Activated CD8-positive, alpha-beta memory T cell treated with anti-CD3 and anti-CD28 coated beads, Interleukin-2, amount 50 U/mL, for 48 hours (primary cell): ENCODE measurements around the gene BCAM.
"Not testable (repeated sequence)": the region's sequence is repeated elsewhere in the genome, so short reads cannot be mapped to it uniquely, and the experiment has no call there.

ENCODE experiments used
- DNase-seq: peaks from one replicate; pipeline ENCODE4 v3.0.0-alpha.2; 2020

The BCAM gene

GRCh38 chr19:44818466-44819031 is 9.6 kb downstream of the BCAM start:
- DNase-seq: no peak

DNA sequence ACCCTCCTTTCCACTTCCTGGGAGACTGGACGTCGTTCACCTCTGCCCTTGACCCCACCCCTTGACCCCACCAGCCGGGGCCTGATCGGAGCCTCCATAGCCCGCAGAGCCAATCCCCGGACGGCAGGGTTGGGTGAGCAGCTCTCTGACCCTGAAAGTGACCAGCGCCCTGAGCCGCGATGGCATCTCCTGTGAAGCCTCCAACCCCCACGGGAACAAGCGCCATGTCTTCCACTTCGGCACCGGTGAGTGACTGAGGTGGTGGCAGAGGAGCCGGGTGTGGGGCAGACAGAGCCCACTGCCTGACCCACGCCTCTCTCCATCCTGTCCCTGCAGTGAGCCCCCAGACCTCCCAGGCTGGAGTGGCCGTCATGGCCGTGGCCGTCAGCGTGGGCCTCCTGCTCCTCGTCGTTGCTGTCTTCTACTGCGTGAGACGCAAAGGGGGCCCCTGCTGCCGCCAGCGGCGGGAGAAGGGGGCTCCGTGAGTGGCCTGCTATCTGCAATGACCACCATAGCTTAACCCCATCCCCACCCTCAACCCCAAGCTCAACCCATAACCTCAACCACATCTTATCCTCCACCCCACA is 10.4 kb downstream of the BCAM start:
- DNase-seq: no peak

- DNase-seq: no peak
Observed at GRCh38 chr19:44820648-44821609, 12.0 kb downstream of the BCAM start.

- DNase-seq: no peak
Observed at GRCh38 chr19:44822177-44822576, 13.3 kb downstream of the BCAM start.

- no peak for DNase-seq
Observed at GRCh38 chr19:44822670-44823372, 13.9 kb downstream of the BCAM start.

- DNase-seq: no peak
Observed at GRCh38 chr19:44823373-44823698, 14.4 kb downstream of the BCAM start.

DNA sequence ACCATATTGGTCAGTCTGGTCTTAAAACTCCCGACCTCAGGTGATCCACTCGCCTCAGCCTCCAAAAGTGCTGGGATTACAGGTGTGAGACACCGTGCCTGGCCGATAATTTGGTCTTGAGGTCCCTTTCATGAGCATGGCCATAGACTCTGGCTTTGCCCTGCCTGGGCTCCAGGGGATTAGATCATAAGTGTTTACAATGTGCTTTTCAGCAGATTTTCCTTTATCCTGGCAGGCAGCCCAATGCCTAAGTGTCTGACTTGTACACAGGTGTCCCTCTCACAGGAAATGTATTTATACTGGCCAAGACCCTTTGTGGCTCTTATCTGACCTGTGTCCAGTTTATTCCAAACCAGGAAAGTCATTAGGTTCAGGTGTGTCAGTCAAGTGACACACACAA is 15.9 kb downstream of the BCAM start:
- DNase-seq: no peak

- DNase-seq: not testable (repeated sequence)
Observed at GRCh38 chr19:44832875-44833274, 24.0 kb downstream of the BCAM start.

DNA sequence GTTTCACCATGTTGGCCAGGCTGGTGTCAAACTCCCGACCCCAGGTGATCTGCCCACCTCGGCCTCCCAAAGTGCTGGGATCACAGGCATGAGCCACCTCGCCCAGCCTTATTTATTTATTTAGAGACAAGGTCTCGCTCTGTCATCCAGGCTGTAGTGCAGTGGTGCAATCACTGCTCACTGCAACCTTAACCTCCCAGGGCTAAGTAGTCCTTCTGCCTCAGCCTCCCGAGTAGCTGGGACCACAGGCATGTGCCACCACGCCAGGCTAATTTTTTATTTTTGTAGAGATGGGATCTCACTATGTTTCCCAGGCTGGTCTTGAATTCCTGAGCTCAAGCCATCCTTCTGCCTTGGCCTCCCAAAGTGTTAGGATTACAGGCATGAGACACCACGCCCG is 25.5 kb downstream of the BCAM start:
- not testable (repeated sequence) for DNase-seq

- DNase-seq: no peak
Observed at GRCh38 chr19:44839276-44839675, 30.4 kb downstream of the BCAM start.

DNA sequence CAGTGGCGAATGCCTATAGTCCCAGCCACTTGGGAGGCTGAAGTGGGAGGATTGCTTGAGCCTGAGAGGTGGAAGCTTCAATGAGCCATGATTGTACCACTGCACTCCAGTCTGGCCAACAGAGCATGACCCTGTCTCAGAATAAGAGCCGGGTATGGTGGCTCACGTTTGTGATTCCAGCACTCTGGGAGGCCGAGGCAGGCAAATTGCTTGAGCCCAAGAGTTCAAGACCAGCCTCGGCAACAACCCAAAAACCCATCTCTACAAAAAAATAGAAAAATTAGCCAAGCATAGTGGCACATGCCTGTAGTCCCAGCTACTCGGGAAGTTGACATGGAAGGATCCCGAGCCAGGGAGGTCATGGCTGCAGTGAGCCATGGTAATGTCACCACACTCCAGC is 31.9 kb downstream of the BCAM start:
- no peak for DNase-seq

DNA sequence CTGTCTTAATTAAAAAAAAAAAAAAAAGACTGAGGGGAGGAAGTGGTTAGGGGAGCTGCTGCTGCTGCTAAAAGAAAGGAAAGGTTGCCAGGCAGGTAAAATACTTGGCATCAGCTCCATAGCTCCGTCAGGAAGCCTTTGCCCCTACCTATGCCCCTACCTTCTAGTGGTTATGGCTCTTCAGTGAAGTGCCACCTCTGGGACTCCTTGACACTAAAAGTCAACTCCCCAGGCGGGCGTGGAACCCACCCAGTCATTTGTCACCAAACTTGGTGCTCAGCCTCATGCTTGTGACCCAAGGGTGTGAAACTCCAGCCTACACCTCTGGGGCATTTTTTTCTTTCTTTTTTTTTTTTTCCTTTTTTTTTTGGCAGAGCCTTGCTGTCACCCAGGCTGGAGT is 32.3 kb downstream of the BCAM start:
- no peak for DNase-seq

DNA sequence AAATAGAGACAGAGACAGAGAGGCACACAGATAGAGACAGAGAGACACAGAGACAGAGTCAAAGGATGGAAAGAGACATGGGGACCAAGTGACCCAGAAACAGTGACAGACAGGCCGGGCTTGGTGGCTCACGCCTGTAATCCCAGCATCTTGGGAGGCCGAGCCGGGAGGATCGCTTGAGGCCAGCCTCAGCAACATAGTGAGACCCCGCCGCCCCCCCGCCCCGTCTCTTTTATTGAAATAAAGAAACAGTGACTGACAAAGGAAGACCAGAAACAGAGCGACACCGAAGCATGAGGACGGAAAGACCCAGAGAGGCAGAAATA is 36.3 kb downstream of the BCAM start:
- DNase-seq: no peak

GRCh38 chr19:44845612-44846454 is 36.9 kb downstream of the BCAM start, which contains the start of gene NECTIN2:
NECTIN2 (plus strand) TSS chr19:44846297; CDS start chr19:44846526, 229 bp downstream.
- DNase-seq: peak; percentile 100

DNA sequence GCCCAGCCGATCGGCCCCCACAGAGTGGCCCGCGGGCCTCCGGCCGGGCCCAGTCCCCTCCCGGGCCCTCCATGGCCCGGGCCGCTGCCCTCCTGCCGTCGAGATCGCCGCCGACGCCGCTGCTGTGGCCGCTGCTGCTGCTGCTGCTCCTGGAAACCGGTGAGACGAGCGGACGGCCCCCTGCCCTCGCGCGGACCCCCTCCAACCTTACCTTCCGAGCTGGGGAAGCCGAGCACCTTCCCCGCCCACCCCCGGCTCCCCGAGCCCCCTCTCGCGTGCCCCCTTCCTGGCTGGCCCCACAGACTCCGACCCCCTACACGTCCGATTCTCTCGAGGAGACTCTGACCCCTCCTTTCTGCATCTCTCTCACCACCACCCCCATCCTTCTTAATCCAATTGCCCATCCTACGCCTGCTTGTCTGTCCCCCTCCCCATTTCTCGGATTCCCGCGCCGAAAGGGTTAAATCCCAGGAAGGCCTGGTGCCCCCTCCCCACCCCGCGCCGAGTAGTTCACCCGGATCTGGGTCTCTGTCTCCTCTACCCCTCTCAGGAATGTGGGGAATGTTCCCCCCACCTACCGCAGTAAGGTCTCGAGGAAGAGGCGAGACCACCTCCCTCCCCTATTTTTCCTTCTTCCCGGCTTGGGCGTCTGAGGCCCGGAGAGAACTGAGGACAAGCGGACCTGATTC is 37.7 kb downstream of the BCAM start:
- no peak for DNase-seq

GRCh38 chr19:44847144-44848035 is 38.5 kb downstream of the BCAM start:
- peak; percentile 55 for DNase-seq

DNA sequence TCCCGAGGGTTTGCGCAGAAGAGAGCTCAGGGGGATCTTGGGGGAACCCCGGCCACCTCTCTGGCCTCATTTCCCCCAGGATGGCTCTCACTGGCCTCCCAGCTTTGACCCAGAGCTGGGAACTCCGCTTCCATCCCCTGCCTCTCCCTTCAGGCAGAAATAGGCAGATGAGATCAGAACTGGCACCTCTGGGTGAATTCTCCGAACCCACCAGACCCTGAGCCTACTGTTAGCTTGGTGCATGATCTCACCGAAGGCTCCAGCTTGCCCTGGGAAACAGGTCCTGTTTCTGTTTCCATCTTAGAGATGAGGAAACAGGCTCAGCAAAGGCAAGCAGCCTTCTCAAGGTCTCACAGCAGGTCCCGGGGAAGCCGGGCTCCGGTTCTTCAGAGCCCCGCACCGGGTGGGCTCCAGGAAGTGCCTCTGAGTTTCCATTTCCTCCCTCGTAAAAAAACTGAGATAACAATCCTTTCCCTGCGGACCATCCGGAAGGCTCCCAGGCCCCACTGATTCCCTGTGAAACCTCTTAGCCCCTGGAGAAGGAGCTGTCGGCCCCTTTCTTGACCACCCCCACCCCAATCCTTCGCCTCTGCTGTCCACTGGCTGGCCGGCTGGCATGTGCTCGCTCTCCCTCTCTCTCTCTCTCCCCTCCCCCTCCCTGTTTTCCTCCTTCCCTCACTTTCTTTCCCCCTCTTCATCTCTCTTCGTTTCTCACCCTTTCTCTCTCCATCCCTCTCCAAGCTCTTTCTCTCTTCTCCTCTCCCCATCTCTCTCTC is 39.3 kb downstream of the BCAM start:
- DNase-seq: peak; percentile 54

GRCh38 chr19:44848812-44849447 is 40.0 kb downstream of the BCAM start:
- no peak for DNase-seq

- DNase-seq: no peak
Observed at GRCh38 chr19:44850641-44851109, 41.8 kb downstream of the BCAM start.
